ENCODE results near the gene CYP4F12. TPM values are rescaled to one million over a fixed set of nuclear protein-coding genes. Genes with fewer than 3 reads are reported as not detected.

CYP4F12 gene
- polyA plus RNA-seq, 1 experiment = not detected

DNA sequence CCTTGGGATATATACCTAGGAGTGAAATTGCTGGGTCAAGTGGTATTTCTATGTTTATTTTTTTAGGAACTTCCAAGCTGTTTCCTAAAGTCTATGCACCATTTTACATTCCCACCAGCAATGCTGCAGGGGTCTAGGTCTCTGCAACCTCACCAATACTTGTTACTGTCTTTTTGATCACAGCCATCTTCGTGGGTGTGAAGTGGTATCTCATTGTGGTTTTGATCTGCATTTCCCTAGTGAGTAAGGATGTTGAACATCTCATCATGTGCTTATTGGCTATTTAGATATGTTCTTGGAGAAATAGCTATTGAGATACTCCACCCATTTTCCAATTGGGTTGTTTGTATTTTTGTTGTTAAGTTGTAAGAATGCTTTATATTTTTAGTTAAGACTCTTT lies 57.7 kb downstream of the CYP4F12 start:
- Histone ChIP-seq H3K9me3 (ENCODE audit: control insufficient read depth, insufficient read depth, low read length) (peaks cover 6% of the 10 kb centered on the region), H3K4me3 (ENCODE audit: low read depth, low read length) (no peak overlapping the region), H3K27ac (ENCODE audit: low read depth, low read length) (no peak overlapping the region), H3K27me3 (ENCODE audit: control insufficient read depth, insufficient read depth, low read length) (no peaks in the 10 kb centered on the region)
- ChIA-PET POLR2A (no interaction called here), CTCF (no interaction called here)
- no peak for DNase-seq (ENCODE audit: low read depth, low spot score)
- TF ChIP-seq, protein P1, sequence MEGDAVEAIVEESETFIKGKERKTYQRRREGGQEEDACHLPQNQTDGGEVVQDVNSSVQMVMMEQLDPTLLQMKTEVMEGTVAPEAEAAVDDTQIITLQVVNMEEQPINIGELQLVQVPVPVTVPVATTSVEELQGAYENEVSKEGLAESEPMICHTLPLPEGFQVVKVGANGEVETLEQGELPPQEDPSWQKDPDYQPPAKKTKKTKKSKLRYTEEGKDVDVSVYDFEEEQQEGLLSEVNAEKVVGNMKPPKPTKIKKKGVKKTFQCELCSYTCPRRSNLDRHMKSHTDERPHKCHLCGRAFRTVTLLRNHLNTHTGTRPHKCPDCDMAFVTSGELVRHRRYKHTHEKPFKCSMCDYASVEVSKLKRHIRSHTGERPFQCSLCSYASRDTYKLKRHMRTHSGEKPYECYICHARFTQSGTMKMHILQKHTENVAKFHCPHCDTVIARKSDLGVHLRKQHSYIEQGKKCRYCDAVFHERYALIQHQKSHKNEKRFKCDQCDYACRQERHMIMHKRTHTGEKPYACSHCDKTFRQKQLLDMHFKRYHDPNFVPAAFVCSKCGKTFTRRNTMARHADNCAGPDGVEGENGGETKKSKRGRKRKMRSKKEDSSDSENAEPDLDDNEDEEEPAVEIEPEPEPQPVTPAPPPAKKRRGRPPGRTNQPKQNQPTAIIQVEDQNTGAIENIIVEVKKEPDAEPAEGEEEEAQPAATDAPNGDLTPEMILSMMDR (IDR thresholded peaks at IDR 0.05; ENCODE audit: low read depth, low read length) = no peak

DNA sequence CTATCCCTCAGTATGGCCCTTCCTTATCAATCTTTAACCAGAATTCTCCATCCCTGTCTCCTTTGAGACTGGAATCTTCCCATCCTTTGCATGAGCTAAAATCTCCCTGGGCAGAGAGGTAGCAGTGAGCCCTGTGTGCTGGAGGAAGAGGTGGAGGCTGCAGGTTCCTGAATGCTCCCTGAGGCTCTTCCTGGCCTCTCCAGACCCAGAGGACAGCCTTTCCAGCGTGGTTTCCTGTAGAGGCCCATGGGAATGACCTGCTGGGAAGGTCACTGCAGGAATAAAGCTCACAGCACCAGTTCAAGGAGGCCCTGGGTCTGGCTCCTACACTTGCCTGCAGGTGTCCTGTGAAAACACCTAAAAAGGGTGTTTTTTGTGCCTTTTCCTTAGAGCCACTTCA lies 59.5 kb downstream of the CYP4F12 start:
- H3K9me3 ChIP-seq (ENCODE audit: control insufficient read depth, insufficient read depth, low read length) = peaks cover 6% of the 10 kb centered on the region
- no peaks in the 10 kb centered on the region for H3K27me3 ChIP-seq (ENCODE audit: control insufficient read depth, insufficient read depth, low read length)
- TF ChIP-seq, protein P1 (IDR thresholded peaks at IDR 0.05; ENCODE audit: low read depth, low read length) = no peak
- CTCF ChIA-PET = no interaction called here
- DNase-seq (ENCODE audit: low read depth, low spot score) = no peak
- POLR2A ChIA-PET = no interaction called here
- no peak overlapping the region for H3K4me3 ChIP-seq (ENCODE audit: low read depth, low read length)
- no peak overlapping the region for H3K27ac ChIP-seq (ENCODE audit: low read depth, low read length)

DNA sequence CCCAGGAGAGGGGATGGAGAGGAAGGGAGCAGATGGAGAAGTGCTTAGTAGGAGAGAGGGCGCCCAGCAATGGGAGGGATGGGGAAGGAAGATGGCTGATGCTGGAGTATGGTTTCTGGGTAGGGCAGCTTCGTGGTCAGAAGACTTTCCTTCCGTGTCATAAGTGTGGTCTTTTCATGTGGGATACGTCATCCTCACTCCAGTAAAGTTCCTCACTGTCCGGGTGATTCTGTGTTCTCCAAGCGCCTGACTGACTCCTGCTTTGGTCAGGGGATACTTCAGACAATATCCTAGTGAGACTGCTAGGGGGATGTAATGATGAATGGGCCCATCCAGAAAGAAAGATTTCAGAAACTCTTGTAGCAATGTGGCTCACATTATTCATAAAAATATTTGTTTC lies 61.0 kb downstream of the CYP4F12 start:
- H3K27ac ChIP-seq (ENCODE audit: low read depth, low read length) = no peak overlapping the region
- ChIA-PET CTCF (no interaction called here), POLR2A (no interaction called here)
- no peak for DNase-seq (ENCODE audit: low read depth, low spot score)
- no peak overlapping the region for H3K4me3 ChIP-seq (ENCODE audit: low read depth, low read length)
- H3K27me3 ChIP-seq (ENCODE audit: control insufficient read depth, insufficient read depth, low read length) = no peaks in the 10 kb centered on the region
- TF ChIP-seq, protein P1 (IDR thresholded peaks at IDR 0.05; ENCODE audit: low read depth, low read length) = no peak
- H3K9me3 ChIP-seq (ENCODE audit: control insufficient read depth, insufficient read depth, low read length) = peaks cover 2% of the 10 kb centered on the region; the same call in 1 of the 2 replicates

DNA sequence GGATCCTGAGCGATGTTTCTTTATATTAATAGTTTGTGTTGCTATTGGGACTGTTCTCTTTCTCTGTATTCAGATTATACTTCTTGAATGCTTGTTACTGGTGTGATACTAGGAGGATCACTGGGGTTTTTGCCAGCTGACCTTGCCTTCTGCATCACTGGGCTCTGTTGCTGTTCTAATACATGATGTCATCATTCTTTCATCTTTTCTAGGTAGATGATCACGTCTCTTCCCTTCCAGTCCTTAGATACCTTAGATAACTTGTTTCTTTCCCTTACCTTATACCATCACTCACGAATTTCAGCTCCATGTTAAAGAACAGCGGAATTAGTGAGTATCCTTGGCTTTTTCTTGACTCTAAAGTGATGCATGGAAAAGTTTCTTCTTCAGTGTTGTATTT lies 64.8 kb downstream of the CYP4F12 start, which contains the start of gene OR10H3:
Gene OR10H3 (plus strand): TSS at position 264 of the 400 bp plus-strand sequence. CDS start 3,408 bp downstream, outside the sequence.
- H3K9me3 ChIP-seq (ENCODE audit: control insufficient read depth, insufficient read depth, low read length) = peaks cover 8% of the 10 kb centered on the region; the same call in 1 of the 2 replicates
- H3K4me3 ChIP-seq (ENCODE audit: low read depth, low read length) = no peak within 1 kb of the TSS
- no peak within 1 kb of the TSS for H3K27ac ChIP-seq (ENCODE audit: low read depth, low read length)
- CTCF ChIA-PET = no interaction called here
- TF ChIP-seq, protein P1 (IDR thresholded peaks at IDR 0.05; ENCODE audit: low read depth, low read length) = no peak
- H3K27me3 ChIP-seq (ENCODE audit: control insufficient read depth, insufficient read depth, low read length) = no peaks in the 10 kb centered on the region
- POLR2A ChIA-PET = no interaction called here
- no peak for DNase-seq (ENCODE audit: low read depth, low spot score)

DNA sequence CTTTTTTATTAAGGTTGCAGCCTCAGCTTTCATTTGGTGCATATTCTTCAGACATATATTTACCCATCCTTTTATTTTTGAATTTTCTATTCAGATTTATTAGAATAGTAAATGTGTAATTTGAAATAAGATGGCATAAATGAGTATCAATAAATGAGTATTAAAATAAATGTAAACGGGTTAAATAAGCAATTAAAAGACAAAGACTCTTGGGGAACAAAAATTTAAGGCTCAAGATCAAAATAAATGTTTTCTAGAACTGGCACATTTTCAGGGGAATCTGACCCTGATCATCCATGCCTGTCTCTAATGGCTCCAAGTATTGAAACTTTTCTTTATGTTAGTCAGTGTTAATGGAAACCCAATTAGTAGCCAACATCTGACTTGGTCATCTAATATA lies 67.9 kb downstream of the CYP4F12 start:
- TF ChIP-seq, protein P1 (IDR thresholded peaks at IDR 0.05; ENCODE audit: low read depth, low read length) = no peak
- DNase-seq (ENCODE audit: low read depth, low spot score) = no peak
- ChIA-PET CTCF (no interaction called here), POLR2A (no interaction called here)
- H3K4me3 ChIP-seq (ENCODE audit: low read depth, low read length) = no peak overlapping the region
- no peak overlapping the region for H3K27ac ChIP-seq (ENCODE audit: low read depth, low read length)
- peaks cover 8% of the 10 kb centered on the region; the same call in 1 of the 2 replicates for H3K9me3 ChIP-seq (ENCODE audit: control insufficient read depth, insufficient read depth, low read length)
- H3K27me3 ChIP-seq (ENCODE audit: control insufficient read depth, insufficient read depth, low read length) = no peaks in the 10 kb centered on the region

Other genes with a start within 250 kb of the CYP4F12 start
- gene WIZ, start 223.1 kb upstream of the CYP4F12 start, polyA plus RNA-seq (2011; rRNA removed) = 5.8 and 9.1 TPM in 2 replicates
- gene RASAL3, start 208.5 kb upstream of the CYP4F12 start, polyA plus RNA-seq (2011; rRNA removed) = 0.04 and 0.21 TPM in 2 replicates
- not detected in 2 replicates for gene PGLYRP2, start 193.6 kb upstream of the CYP4F12 start, polyA plus RNA-seq (2011; rRNA removed)
- not detected in 2 replicates for gene CYP4F22, start 164.6 kb upstream of the CYP4F12 start, polyA plus RNA-seq (2011; rRNA removed)
- not detected in 2 replicates for gene CYP4F8, start 57.9 kb upstream of the CYP4F12 start, polyA plus RNA-seq (2011; rRNA removed)
- gene CYP4F3, start 32.2 kb upstream of the CYP4F12 start, polyA plus RNA-seq (2011; rRNA removed) = 0.11 TPM in 1 of 2 replicates, not detected in the other
- gene OR10H2, start 54.9 kb downstream of the CYP4F12 start, polyA plus RNA-seq (2011; rRNA removed) = not detected in 2 replicates
- not detected in 2 replicates for gene OR10H3, start 64.9 kb downstream of the CYP4F12 start, polyA plus RNA-seq (2011; rRNA removed)
- not detected in 2 replicates for gene OR10H5, start 114.6 kb downstream of the CYP4F12 start, polyA plus RNA-seq (2011; rRNA removed)
- not detected in 2 replicates for gene OR10H1, start 142.6 kb downstream of the CYP4F12 start, polyA plus RNA-seq (2011; rRNA removed)
- gene CYP4F2, start 225.0 kb downstream of the CYP4F12 start, polyA plus RNA-seq (2011; rRNA removed) = not detected in 2 replicates

Data from AG04450 (cell line).